T47D (cell line): ENCODE data around the gene FAM120B.
"Not testable (repeated sequence)": the region's sequence is repeated elsewhere in the genome, so short reads cannot be mapped to it uniquely, and the experiment has no call there.

Experiments
- DNase-seq, 2 experiments: peaks; one replicate each; pipeline versions ENCODE4 v3.0.0 to v3.0.0-alpha.2; 2011 to 2012; ENCODE audit warnings: low read depth in 1 of 2, low spot score in 1 of 2
- JUND ChIP-seq: IDR thresholded peaks from 2 replicates; pipeline ENCODE4 v1.6.1; 2012; ENCODE audit warnings: low read depth
- in situ Hi-C: cut with HindIII; loops from 2 replicates; pipeline ENCODE4 v1.10.0; 2016; ENCODE audit warnings: low sequenced_read_pairs, low pct_unique_long_range_greater_than_20kb

The FAM120B gene

DNA sequence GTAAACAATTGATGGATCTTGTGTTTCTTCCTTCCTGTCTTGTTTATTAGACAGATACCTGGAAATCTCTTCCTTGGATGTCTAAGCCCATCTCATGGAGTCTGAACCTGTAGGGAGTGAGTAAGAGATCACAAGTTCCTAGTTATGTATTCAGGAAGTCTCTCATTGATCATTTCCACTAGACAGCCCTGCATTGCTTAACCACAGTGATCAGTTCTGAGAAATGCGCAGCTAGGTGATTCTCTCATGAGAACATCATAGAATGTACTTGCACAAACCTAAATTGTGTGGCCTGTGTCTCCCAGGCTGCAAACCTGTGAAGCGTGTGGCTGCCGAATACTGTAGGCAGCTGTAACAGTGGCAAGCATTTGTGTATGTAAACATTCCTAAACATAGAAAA, 39.1 kb downstream of the FAM120B start:
- in situ Hi-C loops, result no loop called here
- no peak for DNase-seq
- TF ChIP-seq JUND, result no peak

GRCh38 chr6:170346649-170347048, 40.1 kb downstream of the FAM120B start:
- in situ Hi-C loops, result no loop called here
- no peak for TF ChIP-seq JUND
- DNase-seq, result no peak

DNA sequence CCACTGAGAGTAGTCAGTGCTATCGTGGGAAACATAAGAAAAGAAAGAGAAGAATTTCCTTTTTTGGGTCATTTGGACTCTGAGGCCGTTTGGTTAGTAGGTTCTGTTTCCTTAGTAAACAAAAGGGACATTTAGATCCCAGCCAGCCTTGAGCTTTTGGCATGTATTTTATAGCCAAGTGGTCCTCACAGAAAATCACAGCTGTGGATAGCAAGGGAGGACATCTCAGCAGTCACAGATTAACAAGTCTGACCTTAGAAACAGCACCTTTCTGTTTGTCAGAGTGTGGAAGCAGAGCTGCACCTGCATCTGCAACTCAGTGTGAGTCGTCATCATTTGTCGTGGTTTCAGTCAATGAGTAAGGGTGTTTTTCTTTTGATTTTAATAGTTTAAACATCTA, 40.5 kb downstream of the FAM120B start:
- in situ Hi-C loops, result no loop called here
- no peak for DNase-seq
- TF ChIP-seq JUND, result no peak

DNA sequence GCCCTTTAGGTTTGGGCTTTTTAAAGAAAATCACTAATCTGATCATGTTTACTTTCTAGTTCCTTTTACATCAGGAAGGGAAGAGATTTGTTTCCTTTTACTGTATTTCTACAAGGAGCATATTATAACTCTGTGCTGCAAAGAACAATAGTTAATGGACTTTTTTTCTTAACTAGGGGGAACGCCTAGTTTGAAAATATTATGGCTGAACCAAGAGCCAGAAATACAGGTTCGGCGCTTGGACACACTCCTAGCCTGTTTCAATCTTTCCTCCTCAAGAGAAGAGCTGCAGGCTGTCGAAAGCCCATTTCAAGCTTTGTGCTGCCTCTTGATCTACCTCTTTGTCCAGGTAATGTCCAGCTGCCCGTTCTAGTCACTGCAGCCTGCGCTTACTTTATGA, 41.4 kb downstream of the FAM120B start:
- no peak for DNase-seq
- TF ChIP-seq JUND, result no peak
- in situ Hi-C loops, result no loop called here

- in situ Hi-C loops, DNase-seq: not testable (repeated sequence)
These were observed 44.9 kb downstream of the FAM120B start for GRCh38 chr6:170351456-170351855.

DNA sequence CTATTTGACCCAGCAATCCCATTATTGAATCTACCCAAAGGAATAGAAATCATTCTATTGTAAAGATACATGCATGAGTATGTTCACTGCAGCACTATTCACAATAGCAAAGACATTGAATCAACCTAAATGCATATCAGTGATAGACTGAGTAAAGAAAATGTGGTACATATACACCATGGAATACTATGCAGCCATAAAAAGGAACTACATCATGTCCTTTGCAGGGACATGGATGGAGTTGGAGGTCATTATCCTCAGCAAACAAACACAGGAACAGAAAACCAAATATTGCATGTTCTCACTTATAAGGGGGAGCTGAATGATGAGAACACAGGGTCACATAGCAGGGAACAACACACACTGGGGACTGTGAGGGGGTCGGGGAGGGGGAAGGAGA, 48.6 kb downstream of the FAM120B start:
- in situ Hi-C loops, DNase-seq: not testable (repeated sequence)

DNA sequence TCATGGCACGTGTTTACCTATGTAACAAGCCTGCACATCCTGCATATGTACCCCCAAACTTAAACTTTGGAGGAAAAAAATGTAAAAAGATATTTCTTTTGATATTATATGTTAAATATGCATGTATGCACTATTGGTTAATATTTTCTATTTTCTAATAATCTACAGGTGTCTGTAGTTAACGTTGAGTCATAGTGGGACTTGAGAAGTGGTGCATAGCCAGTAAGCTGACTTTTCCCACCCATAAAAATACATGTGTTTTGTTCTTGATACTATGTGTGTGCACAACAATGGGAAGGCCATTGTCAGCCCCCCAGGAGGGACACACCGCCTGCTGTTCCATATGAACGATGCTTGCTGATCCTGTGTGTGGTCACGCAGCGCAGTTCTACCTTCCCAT, 49.1 kb downstream of the FAM120B start:
- DNase-seq, result no peak
- in situ Hi-C loops, result no loop called here
- no peak for TF ChIP-seq JUND

- in situ Hi-C loops, result no loop called here
- TF ChIP-seq JUND, result no peak
- no peak for DNase-seq
These were observed 51.3 kb downstream of the FAM120B start for GRCh38 chr6:170357812-170358211.

DNA sequence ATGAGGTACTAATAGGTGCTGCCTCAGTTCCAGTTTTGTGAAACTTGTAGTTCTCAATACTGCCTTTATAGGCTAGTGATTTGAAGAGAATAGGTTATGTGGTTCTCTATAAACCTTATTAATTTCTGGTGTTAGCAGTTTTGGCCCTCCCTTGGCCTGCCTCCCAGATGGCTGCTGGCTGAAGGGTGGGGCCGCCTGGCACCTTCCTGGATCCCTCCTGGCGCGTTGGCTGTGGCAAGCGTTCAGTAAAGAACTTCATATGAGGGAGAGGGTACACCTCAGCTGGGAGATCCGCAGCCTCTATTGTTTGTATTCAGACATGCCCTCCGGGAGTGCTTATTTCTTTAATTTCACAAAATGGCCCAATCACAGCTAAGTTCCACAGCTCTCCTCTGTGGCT, 51.9 kb downstream of the FAM120B start:
- TF ChIP-seq JUND, result no peak
- in situ Hi-C loops, result no loop called here
- DNase-seq, result no peak

DNA sequence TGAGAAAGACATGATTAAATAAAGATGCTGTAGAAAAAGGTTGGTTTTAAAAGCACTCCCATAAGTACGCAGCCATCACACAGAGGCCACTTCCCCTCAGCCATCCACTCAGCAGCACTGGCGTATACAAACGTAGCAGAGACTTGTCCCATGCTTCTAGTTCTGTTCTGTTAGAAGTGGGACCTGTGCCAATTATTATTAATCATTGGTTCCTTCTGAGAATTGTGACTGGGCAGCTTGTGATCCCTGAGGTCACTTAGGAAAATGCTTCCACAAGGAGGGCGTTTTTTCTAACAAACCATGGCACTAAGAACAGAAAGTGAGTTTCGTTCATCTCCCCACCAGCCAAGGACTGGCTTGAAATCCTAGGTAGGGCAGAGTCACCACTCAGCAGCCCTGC, 53.9 kb downstream of the FAM120B start:
- TF ChIP-seq JUND, result no peak
- no peak for DNase-seq
- in situ Hi-C loops, result no loop called here

- TF ChIP-seq JUND, result no peak
These were observed 54.8 kb downstream of the FAM120B start for GRCh38 chr6:170361335-170361734.

GRCh38 chr6:170362121-170362520, 55.6 kb downstream of the FAM120B start:
- no peak for TF ChIP-seq JUND
- in situ Hi-C loops, result no loop called here
- no peak for DNase-seq

More at GRCh38 chr6:170361335-170361734, 54.8 kb downstream of the FAM120B start:
- in situ Hi-C loops, result no loop called here
- no peak for DNase-seq

GRCh38 chr6:170363255-170363654, 56.7 kb downstream of the FAM120B start:
- in situ Hi-C loops, result no loop called here
- TF ChIP-seq JUND, result no peak
- no peak for DNase-seq

DNA sequence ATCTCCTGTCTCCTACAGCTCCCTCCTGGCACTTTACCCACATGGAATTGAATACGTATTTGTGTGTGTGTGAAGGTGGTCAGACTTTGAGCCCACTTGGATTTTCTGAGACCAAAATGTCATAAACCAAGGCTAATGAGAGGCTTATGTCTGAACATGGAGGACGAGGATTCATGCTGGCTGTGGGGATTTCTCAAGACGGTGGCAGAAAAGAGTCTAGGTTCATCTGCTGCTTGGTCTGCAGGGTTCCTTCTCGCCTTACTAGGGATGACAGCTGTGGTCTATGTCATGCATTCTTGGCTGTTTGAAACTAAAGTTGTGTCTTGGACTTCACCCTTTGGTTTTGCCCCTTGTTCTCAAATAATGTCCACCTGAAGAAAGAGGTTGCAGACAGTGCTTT, 58.6 kb downstream of the FAM120B start:
- in situ Hi-C loops, result no loop called here
- DNase-seq, result no peak
- TF ChIP-seq JUND, result no peak

DNA sequence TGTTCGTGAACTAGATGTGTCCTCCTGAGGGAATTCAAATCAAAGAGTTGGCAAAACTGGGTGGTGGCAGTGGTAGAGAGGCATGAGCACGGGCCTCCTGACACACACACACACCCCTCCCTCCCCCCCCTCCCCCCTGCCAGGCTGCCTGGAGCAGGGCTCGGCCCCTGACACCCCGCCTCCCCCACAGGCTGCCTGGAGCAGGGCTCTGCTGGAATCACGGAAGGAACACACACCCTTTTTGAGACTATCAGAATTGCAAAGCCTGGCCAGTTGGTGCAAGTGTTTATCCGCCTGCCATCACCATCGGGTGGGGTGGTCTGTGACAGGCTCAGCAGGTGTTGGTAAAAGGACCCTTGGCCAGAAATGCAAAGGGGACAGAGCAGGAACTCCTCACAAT, 59.0 kb downstream of the FAM120B start:
- in situ Hi-C loops, result no loop called here

More for the DNA sequence above, 59.0 kb downstream of the FAM120B start:
- no peak for DNase-seq
- TF ChIP-seq JUND, result no peak
